Measurements from ENCODE around the gene GGN. TPM values are rescaled to one million over a fixed set of nuclear protein-coding genes. Genes with fewer than 3 reads are reported as not detected.

The GGN gene
- polyA plus RNA-seq, 1 donor (not counting 4 experiments of a cell fraction or from before 2014, with no cell fraction given): not detected

DNA sequence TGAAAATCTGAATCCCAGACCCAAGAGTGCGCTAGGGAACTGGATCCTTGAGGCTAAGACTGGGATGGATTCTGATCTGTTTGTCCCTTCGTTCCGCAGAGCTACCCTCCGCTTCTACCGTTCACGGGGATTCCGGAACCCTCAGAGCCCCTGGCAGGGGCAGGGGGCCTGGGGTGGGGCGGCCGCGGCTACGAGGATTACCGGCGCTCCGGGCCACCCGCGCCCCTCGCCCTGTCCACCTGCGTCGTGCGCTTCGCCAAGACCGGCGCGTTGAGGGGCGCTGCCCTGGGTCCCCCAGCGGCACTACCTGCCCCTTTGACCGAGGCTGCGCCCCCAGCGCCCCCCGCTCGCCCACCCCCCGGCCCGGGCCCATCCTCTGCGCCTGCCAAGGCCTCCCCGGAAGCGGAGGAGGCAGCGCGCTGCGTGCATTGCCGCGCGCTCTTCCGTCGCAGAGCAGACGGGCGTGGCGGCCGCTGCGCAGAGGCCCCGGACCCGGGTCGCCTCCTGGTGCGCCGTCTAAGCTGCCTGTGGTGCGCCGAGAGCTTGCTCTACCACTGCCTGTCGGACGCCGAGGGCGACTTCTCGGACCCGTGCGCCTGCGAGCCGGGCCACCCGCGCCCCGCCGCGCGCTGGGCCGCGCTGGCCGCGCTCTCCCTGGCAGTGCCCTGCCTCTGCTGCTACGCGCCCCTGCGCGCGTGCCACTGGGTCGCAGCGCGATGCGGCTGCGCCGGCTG lies 7.7 kb upstream of the GGN start:
- H3K27ac ChIP-seq (ENCODE audit: control insufficient read depth, insufficient read depth, low read length): no peak overlapping the region
- no peaks in the 10 kb centered on the region for H3K79me2 ChIP-seq (ENCODE audit: control insufficient read depth, insufficient read depth, low read length)
- no peak for FAIRE-seq
- no peak overlapping the region for H3K9ac ChIP-seq (ENCODE audit: control insufficient read depth, extremely low read depth, insufficient read depth, low read length)
- H2AFZ ChIP-seq (ENCODE audit: control insufficient read depth, low read length): no peak overlapping the region
- no peaks in the 10 kb centered on the region for H3K9me1 ChIP-seq (ENCODE audit: control insufficient read depth, extremely low read depth, insufficient read depth, low read length)
- no peaks in the 10 kb centered on the region for H3K27me3 ChIP-seq (ENCODE audit: control insufficient read depth, extremely low read depth, insufficient read depth, low read length)
- H3K9me3 ChIP-seq (ENCODE audit: control insufficient read depth, low read depth, low read length): no peaks in the 10 kb centered on the region
- TF ChIP-seq, protein P1, sequence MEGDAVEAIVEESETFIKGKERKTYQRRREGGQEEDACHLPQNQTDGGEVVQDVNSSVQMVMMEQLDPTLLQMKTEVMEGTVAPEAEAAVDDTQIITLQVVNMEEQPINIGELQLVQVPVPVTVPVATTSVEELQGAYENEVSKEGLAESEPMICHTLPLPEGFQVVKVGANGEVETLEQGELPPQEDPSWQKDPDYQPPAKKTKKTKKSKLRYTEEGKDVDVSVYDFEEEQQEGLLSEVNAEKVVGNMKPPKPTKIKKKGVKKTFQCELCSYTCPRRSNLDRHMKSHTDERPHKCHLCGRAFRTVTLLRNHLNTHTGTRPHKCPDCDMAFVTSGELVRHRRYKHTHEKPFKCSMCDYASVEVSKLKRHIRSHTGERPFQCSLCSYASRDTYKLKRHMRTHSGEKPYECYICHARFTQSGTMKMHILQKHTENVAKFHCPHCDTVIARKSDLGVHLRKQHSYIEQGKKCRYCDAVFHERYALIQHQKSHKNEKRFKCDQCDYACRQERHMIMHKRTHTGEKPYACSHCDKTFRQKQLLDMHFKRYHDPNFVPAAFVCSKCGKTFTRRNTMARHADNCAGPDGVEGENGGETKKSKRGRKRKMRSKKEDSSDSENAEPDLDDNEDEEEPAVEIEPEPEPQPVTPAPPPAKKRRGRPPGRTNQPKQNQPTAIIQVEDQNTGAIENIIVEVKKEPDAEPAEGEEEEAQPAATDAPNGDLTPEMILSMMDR (optimal IDR thresholded peaks at IDR 0.05 in 1 of 3, IDR thresholded peaks at IDR 0.05 in 1 of 3, conservative IDR thresholded peaks at IDR 0.05 in 1 of 3; ENCODE audit: extremely low read depth in 1 of 3, insufficient read depth in 2 of 3, low read length in 3 of 3): no peak
- peak; percentile 3 for TF ChIP-seq EZH2 (IDR thresholded peaks at IDR 0.05; ENCODE audit: low read length)
- H3K4me3 ChIP-seq (ENCODE audit: control insufficient read depth in 2 of 3, extremely low read depth in 1 of 3, insufficient read depth in 2 of 3, low read depth in 1 of 3, low read length in 3 of 3): peak overlapping the region in 1 of 3 experiments; percentile 15
- peaks cover 5 to 6% of the 10 kb centered on the region in 2 experiments for H3K36me3 ChIP-seq (ENCODE audit: control insufficient read depth in 2 of 2, extremely low read depth in 1 of 2, insufficient read depth in 2 of 2, low read length in 2 of 2)
- H3K4me2 ChIP-seq (ENCODE audit: control insufficient read depth, extremely low read depth, insufficient read depth, low read depth, low read length): peak overlapping the region; percentile 41
- dilution Hi-C loops (cut with MboI; ENCODE audit: extremely low pct_ligation_motif_present, low sequenced_read_pairs): no loop called here
- no peak for DNase-seq (ENCODE audit: low read depth, low spot score)
- H3K4me1 ChIP-seq (ENCODE audit: control insufficient read depth, extremely low read depth, insufficient read depth, low read length): peaks cover 4% of the 10 kb centered on the region
- no peaks in the 10 kb centered on the region for H4K20me1 ChIP-seq (ENCODE audit: control insufficient read depth, extremely low read depth, insufficient read depth, low read length)

DNA sequence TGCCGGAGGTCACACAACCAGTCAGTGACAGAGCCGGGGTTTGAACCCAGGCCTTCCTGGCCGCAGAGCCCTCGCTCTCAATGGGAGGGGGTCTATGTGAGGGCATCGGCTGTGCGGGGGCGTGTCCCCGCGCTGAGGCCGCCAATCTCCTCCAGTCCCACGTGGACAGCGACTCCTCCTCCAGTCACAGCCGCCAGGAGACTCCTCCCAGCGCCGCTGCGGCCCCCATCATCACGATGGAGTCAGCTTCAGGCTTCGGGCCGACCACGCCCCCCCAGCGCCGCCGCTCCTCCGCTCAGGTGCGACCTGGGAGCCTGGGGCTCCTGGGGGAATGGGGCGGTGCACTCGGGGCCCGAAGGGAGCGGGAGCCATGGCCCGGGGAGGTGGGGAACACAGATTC lies 6.7 kb upstream of the GGN start:
- Histone ChIP-seq H3K9ac (ENCODE audit: control insufficient read depth, extremely low read depth, insufficient read depth, low read length) (no peak overlapping the region), H3K4me2 (ENCODE audit: control insufficient read depth, extremely low read depth, insufficient read depth, low read depth, low read length) (peak overlapping the region; percentile 41)
- FAIRE-seq: no peak

More for the DNA sequence above, 6.7 kb upstream of the GGN start:
- no peaks in the 10 kb centered on the region for H3K9me3 ChIP-seq (ENCODE audit: control insufficient read depth, low read depth, low read length)
- dilution Hi-C loops (cut with MboI; ENCODE audit: extremely low pct_ligation_motif_present, low sequenced_read_pairs): no loop called here
- no peak overlapping the region for H3K27ac ChIP-seq (ENCODE audit: control insufficient read depth, insufficient read depth, low read length)
- no peaks in the 10 kb centered on the region for H3K27me3 ChIP-seq (ENCODE audit: control insufficient read depth, extremely low read depth, insufficient read depth, low read length)
- H3K9me1 ChIP-seq (ENCODE audit: control insufficient read depth, extremely low read depth, insufficient read depth, low read length): peaks cover 2% of the 10 kb centered on the region
- DNase-seq (ENCODE audit: low read depth, low spot score): no peak
- H3K36me3 ChIP-seq (ENCODE audit: control insufficient read depth in 2 of 2, extremely low read depth in 1 of 2, insufficient read depth in 2 of 2, low read length in 2 of 2): peaks cover 5 to 6% of the 10 kb centered on the region in 2 experiments
- H2AFZ ChIP-seq (ENCODE audit: control insufficient read depth, low read length): no peak overlapping the region
- H3K79me2 ChIP-seq (ENCODE audit: control insufficient read depth, insufficient read depth, low read length): peaks cover 2% of the 10 kb centered on the region
- no peaks in the 10 kb centered on the region for H4K20me1 ChIP-seq (ENCODE audit: control insufficient read depth, extremely low read depth, insufficient read depth, low read length)
- TF ChIP-seq EZH2 (IDR thresholded peaks at IDR 0.05; ENCODE audit: low read length): no peak
- TF ChIP-seq, protein P1 (optimal IDR thresholded peaks at IDR 0.05 in 1 of 3, IDR thresholded peaks at IDR 0.05 in 1 of 3, conservative IDR thresholded peaks at IDR 0.05 in 1 of 3; ENCODE audit: extremely low read depth in 1 of 3, insufficient read depth in 2 of 3, low read length in 3 of 3): no peak
- H3K4me3 ChIP-seq (ENCODE audit: control insufficient read depth in 2 of 3, extremely low read depth in 1 of 3, insufficient read depth in 2 of 3, low read depth in 1 of 3, low read length in 3 of 3): peak overlapping the region in 1 of 3 experiments; percentile 15
- H3K4me1 ChIP-seq (ENCODE audit: control insufficient read depth, extremely low read depth, insufficient read depth, low read length): peaks cover 4% of the 10 kb centered on the region
